22Rv1 (cell line): Measurements from ENCODE around the gene MYO5C.

ENCODE experiments used
- CTCF ChIP-seq: fragments of 450-650 bp; IDR thresholded peaks from 2 replicates; pipeline ENCODE4 v1.5.1; 2017; ENCODE audit warnings: mild to moderate bottlenecking
- ZFX ChIP-seq: fragments of 450-650 bp; IDR thresholded peaks from 2 replicates; pipeline ENCODE4 v1.6.1; 2017; ENCODE audit warnings: antibody characterized with exemption, borderline replicate concordance

DNA sequence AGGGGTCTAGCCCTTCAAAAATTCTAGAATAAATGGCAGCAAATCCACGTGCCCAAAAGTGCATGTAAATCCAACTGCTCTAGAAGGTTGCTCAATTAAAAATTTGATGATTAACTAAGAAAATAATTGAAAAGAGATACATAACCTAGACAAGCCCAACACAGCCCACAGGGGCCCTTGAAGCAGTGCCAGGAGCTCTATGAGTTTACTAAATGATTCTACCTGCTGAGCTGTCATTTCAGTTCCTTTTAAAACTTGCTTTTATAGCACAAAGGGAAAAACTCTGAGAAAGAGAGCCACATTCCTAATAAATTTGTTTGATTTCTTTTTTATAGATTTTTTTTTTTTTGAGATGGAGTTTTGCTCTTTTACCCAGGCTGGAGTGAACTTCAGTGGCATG is 65.5 kb downstream of the MYO5C start:
- TF ChIP-seq CTCF, result no peak
- no peak for TF ChIP-seq ZFX
